ENCODE results near the gene MYZAP.

DNA sequence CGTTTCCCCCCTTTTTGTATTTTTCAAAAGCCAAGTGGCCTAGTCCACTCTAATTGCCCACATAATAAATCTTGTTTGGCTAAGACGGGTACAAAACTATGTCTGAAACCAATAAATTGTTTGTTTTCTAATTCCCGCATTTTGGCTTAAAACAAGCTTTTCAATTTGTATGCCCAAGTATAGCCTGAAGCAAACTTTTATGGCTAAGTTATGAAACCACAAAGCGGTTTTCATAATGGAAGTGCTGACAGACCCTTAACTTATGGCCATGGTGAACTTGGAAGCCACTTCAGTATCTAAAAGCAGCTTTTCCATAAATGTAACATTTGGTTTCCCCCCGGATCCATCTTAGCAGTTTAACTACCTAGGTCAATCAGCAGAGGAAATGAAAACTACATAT, 84.9 kb downstream of the MYZAP start:
- TF ChIP-seq, protein P1, sequence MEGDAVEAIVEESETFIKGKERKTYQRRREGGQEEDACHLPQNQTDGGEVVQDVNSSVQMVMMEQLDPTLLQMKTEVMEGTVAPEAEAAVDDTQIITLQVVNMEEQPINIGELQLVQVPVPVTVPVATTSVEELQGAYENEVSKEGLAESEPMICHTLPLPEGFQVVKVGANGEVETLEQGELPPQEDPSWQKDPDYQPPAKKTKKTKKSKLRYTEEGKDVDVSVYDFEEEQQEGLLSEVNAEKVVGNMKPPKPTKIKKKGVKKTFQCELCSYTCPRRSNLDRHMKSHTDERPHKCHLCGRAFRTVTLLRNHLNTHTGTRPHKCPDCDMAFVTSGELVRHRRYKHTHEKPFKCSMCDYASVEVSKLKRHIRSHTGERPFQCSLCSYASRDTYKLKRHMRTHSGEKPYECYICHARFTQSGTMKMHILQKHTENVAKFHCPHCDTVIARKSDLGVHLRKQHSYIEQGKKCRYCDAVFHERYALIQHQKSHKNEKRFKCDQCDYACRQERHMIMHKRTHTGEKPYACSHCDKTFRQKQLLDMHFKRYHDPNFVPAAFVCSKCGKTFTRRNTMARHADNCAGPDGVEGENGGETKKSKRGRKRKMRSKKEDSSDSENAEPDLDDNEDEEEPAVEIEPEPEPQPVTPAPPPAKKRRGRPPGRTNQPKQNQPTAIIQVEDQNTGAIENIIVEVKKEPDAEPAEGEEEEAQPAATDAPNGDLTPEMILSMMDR (conservative IDR thresholded peaks at IDR 0.05; ENCODE audit: low read depth, low read length), result no peak
- no peak for TF ChIP-seq EZH2 (IDR thresholded peaks at IDR 0.05; ENCODE audit: borderline replicate concordance, low read depth, low read length, poor library complexity, severe bottlenecking)
